ENCODE measurements around the gene CTSZ.
"Not testable (repeated sequence)": the region's sequence is repeated elsewhere in the genome, so short reads cannot be mapped to it uniquely, and the experiment has no call there.

Gene CTSZ

GRCh38 chr20:58996226-58996611, 10.8 kb downstream of the CTSZ start:
- DNase-seq: no peak

- DNase-seq: no peak
Measured at GRCh38 chr20:58995461-58996225, 11.4 kb downstream of the CTSZ start.

GRCh38 chr20:58994390-58995159, 12.5 kb downstream of the CTSZ start:
- no peak for DNase-seq

- no peak for DNase-seq
Measured at GRCh38 chr20:58993332-58994248, 13.5 kb downstream of the CTSZ start.

GRCh38 chr20:58992911-58993310, 14.1 kb downstream of the CTSZ start:
- DNase-seq: no peak

- no peak for DNase-seq
Measured at GRCh38 chr20:58991715-58992114, 15.3 kb downstream of the CTSZ start.

- no peak for DNase-seq
Measured at GRCh38 chr20:58990651-58991445, 16.2 kb downstream of the CTSZ start.

- no peak for DNase-seq
Measured at GRCh38 chr20:58989196-58989595, 17.9 kb downstream of the CTSZ start.

GRCh38 chr20:58988565-58988882, 18.5 kb downstream of the CTSZ start:
- no peak for DNase-seq

- DNase-seq: peak in 1 of 14 donors; percentile 77
Measured at GRCh38 chr20:58987790-58988564, 19.1 kb downstream of the CTSZ start.

GRCh38 chr20:58986968-58987517, 20.0 kb downstream of the CTSZ start:
- peak in 1 of 14 donors; percentile 25 for DNase-seq

- no peak for DNase-seq
Measured at GRCh38 chr20:58986286-58986967, 20.6 kb downstream of the CTSZ start.

- no peak for DNase-seq
Measured at GRCh38 chr20:58985656-58986055, 21.4 kb downstream of the CTSZ start.

GRCh38 chr20:58984691-58985090, 22.4 kb downstream of the CTSZ start:
- no peak for DNase-seq

GRCh38 chr20:58983115-58983468, 24.0 kb downstream of the CTSZ start:
- not testable (repeated sequence) for DNase-seq

GRCh38 chr20:58982406-58983114, 24.5 kb downstream of the CTSZ start:
- DNase-seq: no peak

- no peak for DNase-seq
Measured at GRCh38 chr20:58981628-58982364, 25.3 kb downstream of the CTSZ start.

- DNase-seq: peak in 13 of 14 donors; percentile 53 to 91 (median 73)
Measured at GRCh38 chr20:58980711-58981627, 26.1 kb downstream of the CTSZ start, which contains the start of gene NELFCD. NELFCD (plus strand) TSS chr20:58981256; CDS start chr20:58981310, 54 bp downstream.
